Pancreas (tissue), 10 donors: Measurements from ENCODE around the gene AGBL4. TPM values are rescaled to one million over a fixed set of nuclear protein-coding genes. Genes with fewer than 3 reads are reported as not detected.

Experiments used
- ATAC-seq, 4 donors: fragments of 200-7000 bp; cut with Tn5 transposase; one replicate each; pipeline versions ENCODE4 v1.8.0 to v1.9.1; 2020; ENCODE audit warnings: mild to moderate bottlenecking in 4 of 4, moderate library complexity in 4 of 4
- DNase-seq, 6 donors: peaks; one replicate each; pipeline ENCODE4 v3.0.0-alpha.2; 2020
- FAIRE-seq: peaks from 2 replicates; lab custom pipeline; 2012; peaks lifted over from hg19 to GRCh38; lab: Jason Lieb, UNC
- H3K27ac ChIP-seq, 4 donors: fragments of 200-600 bp; sonication (generic); 1 replicate in 3 of 4; 2 replicates in 1 of 4; pipeline versions ENCODE4 v1.5.0 to v1.8.0; 2020
- H3K27me3 ChIP-seq, 4 donors: fragments of 200-600 bp; one replicate each; pipeline ENCODE4 v1.8.0; 2021
- H3K36me3 ChIP-seq, 3 donors: fragments of 200-600 bp; sonication (generic) in 1 of 3; one replicate each; pipeline versions ENCODE4 v1.5.0 to v1.8.0; 2020 to 2021
- H3K4me1 ChIP-seq, 3 donors: fragments of 200-600 bp; one replicate each; pipeline ENCODE4 v1.8.0; 2021
- H3K4me3 ChIP-seq, 4 donors: fragments of 200-600 bp; sonication (generic) in 2 of 4; one replicate each; pipeline versions ENCODE4 v1.5.0 to v1.8.0; 2020 to 2021
- H3K9me3 ChIP-seq, 4 donors: fragments of 200-600 bp; one replicate each; pipeline ENCODE4 v1.8.0; 2021
- WGBS, 2 donors: extraction: QIAGEN DNeasy Blood & Tissue Kit; methylation state at CpG; one replicate each; pipeline ENCODE4 v1.1.7; 2013; 5-methylcytosine and 5-hydroxymethylcytosine counted together
- intact Hi-C, 3 donors: fragments of 100-400 bp; cut with DNase I; formaldehyde crosslinking; loops; one replicate each; pipeline versions ENCODE4 v1.11.1 to v1.14.2; 2022
- polyA plus RNA-seq, 2 donors: library from polyadenylated mRNA; stranded (reverse); fragments of 200-250 nt; gene quantifications; one replicate each; pipeline ENCODE4 v1.2.3, GENCODE V29; 2013
- total RNA-seq, 6 donors: library from RNA; stranded (reverse); fragmentation: NEBNext Ultra II Directional in 4 of 6; extraction: Animal tissue kit (Norgen Biotek cat#: 25700) in 4 of 6; gene quantifications; one replicate each; pipeline versions ENCODE4 v1.2.1 to v1.2.4, GENCODE V29; 2021 to 2023
- TF ChIP-seq, protein P1 (sequence below), 4 donors: fragments of 200-600 bp; sonication (generic) in 3 of 4; IDR thresholded peaks; one replicate each; pipeline versions ENCODE4 v1.5.0 to v1.8.0; 2021; ENCODE audit warnings: antibody characterized with exemption in 4 of 4
- donor health status: healthy with polysubstance abuse.
- donor health status: DM: no; HTN: no; CAD: no; lungs with moderate emphysema.
- donor health status: DM: no; HTN: no; CAD: no.
- donor health status: control.
- donor health status: control.
- donor health status: Bipolar disorder and iron deficiency.
- donor health status: DM: yes; HTN: yes; CAD: no.
- donor health status: DM: no; HTN: no; CAD: no.
- donor health status: DM: no; HTN: no; CAD: no.
- donor health status: DM: yes; HTN: yes; CAD: no.

The AGBL4 gene
- total and polyA plus RNA-seq, 8 donors: 0.15 to 1.2 (median 0.59) TPM

DNA sequence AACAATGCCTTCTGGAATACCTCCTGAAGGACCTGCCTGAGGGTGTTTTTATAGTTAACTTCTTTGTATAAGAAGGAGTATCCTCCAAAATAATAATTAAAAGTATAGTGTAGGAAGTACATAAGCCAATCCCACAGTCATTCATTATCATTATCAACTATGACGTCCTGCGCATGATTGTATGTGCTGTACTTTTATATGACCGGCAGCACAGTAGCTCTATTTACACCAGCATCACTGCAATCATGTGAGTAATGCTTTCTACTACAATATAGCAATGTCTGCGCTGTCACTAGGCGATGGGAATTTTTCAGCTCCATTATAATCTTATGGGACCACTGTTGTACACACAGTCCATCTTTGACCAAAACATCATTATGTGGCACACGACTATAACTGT, 1319.0 kb downstream of the AGBL4 start:
- DNase-seq: no peak
- intact Hi-C loops: no loop called here

DNA sequence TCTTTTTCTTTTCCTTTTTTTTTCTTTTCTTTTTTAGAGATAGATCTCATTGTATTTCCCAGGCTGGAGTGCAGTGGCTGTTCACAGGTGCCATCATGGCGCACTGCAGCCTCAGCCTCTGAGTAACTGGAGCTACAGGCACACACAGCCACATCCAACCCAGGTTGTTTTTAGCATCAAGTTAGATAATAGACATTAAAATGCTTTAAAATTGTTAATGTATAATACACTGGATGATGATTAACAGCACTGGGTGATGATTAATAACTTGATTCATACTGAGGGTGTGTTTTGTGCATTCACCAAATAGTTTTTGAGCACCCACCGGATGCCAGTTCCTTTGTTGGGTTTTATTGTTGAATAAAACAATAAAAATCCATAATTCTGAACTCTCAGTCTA, 1322.3 kb downstream of the AGBL4 start:
- Histone ChIP-seq H3K4me3 (no peak overlapping the region), H3K4me1 (no peaks in the 10 kb centered on the region), H3K27me3 (no peaks in the 10 kb centered on the region), H3K27ac (no peak overlapping the region), H3K36me3 (no peaks in the 10 kb centered on the region), H3K9me3 (no peaks in the 10 kb centered on the region)
- TF ChIP-seq, protein P1, sequence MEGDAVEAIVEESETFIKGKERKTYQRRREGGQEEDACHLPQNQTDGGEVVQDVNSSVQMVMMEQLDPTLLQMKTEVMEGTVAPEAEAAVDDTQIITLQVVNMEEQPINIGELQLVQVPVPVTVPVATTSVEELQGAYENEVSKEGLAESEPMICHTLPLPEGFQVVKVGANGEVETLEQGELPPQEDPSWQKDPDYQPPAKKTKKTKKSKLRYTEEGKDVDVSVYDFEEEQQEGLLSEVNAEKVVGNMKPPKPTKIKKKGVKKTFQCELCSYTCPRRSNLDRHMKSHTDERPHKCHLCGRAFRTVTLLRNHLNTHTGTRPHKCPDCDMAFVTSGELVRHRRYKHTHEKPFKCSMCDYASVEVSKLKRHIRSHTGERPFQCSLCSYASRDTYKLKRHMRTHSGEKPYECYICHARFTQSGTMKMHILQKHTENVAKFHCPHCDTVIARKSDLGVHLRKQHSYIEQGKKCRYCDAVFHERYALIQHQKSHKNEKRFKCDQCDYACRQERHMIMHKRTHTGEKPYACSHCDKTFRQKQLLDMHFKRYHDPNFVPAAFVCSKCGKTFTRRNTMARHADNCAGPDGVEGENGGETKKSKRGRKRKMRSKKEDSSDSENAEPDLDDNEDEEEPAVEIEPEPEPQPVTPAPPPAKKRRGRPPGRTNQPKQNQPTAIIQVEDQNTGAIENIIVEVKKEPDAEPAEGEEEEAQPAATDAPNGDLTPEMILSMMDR (IDR thresholded peaks at IDR 0.05): no peak
- intact Hi-C loops: no loop called here
- ATAC-seq (no peak), FAIRE-seq (no peak), DNase-seq (no peak)
- WGBS, 2 donors: 67 to 69% methylated on average over 2 of the region's 2 CpGs

More for the DNA sequence above, 1319.0 kb downstream of the AGBL4 start:
- ATAC-seq: no peak
- H3K4me3 ChIP-seq: no peak overlapping the region
- H3K36me3 ChIP-seq: no peaks in the 10 kb centered on the region
- TF ChIP-seq, protein P1 (IDR thresholded peaks at IDR 0.05): no peak
- no peak for FAIRE-seq
- no peak overlapping the region for H3K27ac ChIP-seq
- no peaks in the 10 kb centered on the region for H3K9me3 ChIP-seq
- no peaks in the 10 kb centered on the region for H3K4me1 ChIP-seq
- H3K27me3 ChIP-seq: no peaks in the 10 kb centered on the region
- 86 to 92% methylated on average over 6 of the region's 6 CpGs for WGBS, 2 donors

DNA sequence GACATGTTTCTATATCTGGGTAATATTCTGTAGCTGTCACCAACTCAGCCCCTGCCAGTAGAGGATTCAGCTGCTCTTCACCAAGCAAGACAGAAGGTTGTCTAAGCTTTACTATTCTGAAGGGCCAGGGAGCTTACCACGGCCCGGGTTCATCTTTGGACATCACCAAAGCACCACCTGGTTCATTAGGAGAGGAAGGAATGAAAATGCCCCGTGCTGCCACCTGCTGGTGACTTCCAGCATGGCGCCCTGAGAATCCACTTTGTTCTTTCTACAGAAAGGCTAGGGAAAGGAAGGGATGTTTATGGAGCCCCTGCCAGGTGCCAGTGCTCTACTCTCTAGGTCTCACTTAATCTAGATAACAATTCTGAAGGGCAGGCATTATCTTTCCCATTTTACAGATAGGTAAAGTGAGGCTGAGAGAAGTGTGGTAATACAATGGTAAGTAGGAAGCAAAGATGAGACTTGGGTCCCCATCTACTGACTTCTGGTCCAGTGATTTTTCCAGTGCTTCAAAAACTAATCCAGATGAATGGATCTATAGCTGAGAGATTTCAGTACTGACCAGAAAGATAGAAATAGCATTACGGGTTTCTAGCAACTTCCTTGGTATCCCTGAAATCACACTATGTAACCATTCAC, 1326.6 kb downstream of the AGBL4 start:
- no peaks in the 10 kb centered on the region for H3K36me3 ChIP-seq
- H3K9me3 ChIP-seq: no peaks in the 10 kb centered on the region
- FAIRE-seq (no peak), DNase-seq (peak in 5 of 6 donors; percentile 14 to 89 (median 72)), ATAC-seq (peak in 3 of 4 donors; percentile 65 to 73 (median 73))
- H3K4me3 ChIP-seq: no peak overlapping the region
- TF ChIP-seq, protein P1 (IDR thresholded peaks at IDR 0.05): peak; percentile 82 to 92 (median 89)
- intact Hi-C loops: no loop called here
- H3K27ac ChIP-seq: no peak overlapping the region
- WGBS, 2 donors: 13 to 16% methylated on average over 5 of the region's 5 CpGs
- no peaks in the 10 kb centered on the region for H3K27me3 ChIP-seq
- H3K4me1 ChIP-seq: no peaks in the 10 kb centered on the region

DNA sequence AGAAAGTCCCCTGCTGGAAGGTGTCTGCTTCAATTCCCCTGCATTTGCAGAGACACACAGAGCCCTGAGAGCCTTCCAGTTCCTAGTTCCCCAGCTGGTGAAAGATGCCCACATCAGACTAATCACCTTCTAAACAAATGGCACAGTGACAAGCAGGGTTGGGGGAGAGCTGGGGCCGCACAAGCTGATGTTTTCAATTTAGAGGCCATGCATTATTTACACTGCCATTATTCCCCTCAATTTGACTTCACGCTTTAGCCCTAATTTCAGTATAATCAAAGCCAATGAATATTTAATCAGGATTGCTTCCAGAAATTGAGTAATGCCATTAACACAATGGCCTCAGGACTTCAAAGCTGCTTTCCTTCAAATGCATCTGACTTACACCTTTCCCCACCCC, 1328.6 kb downstream of the AGBL4 start:
- no peak overlapping the region for H3K27ac ChIP-seq
- H3K36me3 ChIP-seq: no peaks in the 10 kb centered on the region
- H3K27me3 ChIP-seq: no peaks in the 10 kb centered on the region
- ATAC-seq: no peak
- H3K9me3 ChIP-seq: no peaks in the 10 kb centered on the region
- no peak for FAIRE-seq
- WGBS, 2 donors: 60 to 65% methylated on average over 2 of the region's 2 CpGs
- no peak for DNase-seq
- intact Hi-C loops: no loop called here
- no peaks in the 10 kb centered on the region for H3K4me1 ChIP-seq
- TF ChIP-seq, protein P1 (IDR thresholded peaks at IDR 0.05): no peak
- H3K4me3 ChIP-seq: no peak overlapping the region

DNA sequence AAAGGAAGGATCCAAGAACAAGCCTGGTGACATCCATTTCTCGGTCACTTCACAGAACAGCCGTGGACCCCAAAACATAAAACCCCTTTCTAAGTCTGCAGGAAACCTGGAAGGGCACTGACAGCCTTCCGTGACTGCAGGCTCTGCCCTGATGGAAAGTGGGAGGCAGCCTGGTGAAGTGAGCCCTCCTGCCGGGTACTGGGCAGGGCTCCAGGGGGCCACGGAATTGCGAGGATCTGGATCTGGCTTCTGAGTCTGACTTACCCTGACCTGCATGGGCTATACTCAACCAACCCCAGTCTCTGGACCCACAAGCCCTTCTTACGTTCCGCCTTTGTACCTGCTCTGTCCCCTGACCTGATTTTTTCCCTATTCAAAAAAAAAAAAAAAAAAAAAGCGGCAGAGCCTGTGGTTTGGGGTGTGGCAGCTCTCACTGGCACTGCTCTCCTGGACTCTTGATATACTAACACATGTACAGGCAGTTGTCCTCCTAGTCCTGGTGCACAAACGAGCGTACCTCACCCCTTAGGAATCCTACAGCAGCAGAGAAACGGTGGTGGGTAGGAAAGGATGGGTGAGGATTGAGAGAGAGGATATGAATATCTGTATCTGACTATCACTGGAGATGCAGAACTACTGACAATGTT, 1330.0 kb downstream of the AGBL4 start:
- DNase-seq: no peak
- Histone ChIP-seq H3K4me1 (no peaks in the 10 kb centered on the region), H3K36me3 (no peaks in the 10 kb centered on the region), H3K27ac (no peak overlapping the region), H3K27me3 (no peaks in the 10 kb centered on the region), H3K4me3 (no peak overlapping the region), H3K9me3 (no peaks in the 10 kb centered on the region)
- no peak for FAIRE-seq
- TF ChIP-seq, protein P1 (IDR thresholded peaks at IDR 0.05): no peak
- peak in 1 of 4 donors; percentile 24 for ATAC-seq
- WGBS, 2 donors: 54 to 69% methylated on average over 12 of the region's 12 CpGs
- intact Hi-C loops: no loop called here
